Measurements from ENCODE around the gene USP44. TPM values are rescaled to one million over a fixed set of nuclear protein-coding genes. Genes with fewer than 3 reads are reported as not detected.

Gene USP44
- total RNA-seq, 1 donor from 2014 or later = 4.5 TPM

GRCh38 chr12:95557625-95558024 is 6.3 kb upstream of the USP44 start:
- intact Hi-C loops (cut with micrococcal nuclease) = no loop called here
- no peak overlapping the region for H3K4me3 Mint-ChIP-seq
- no peaks in the 10 kb centered on the region for H3K9me3 Mint-ChIP-seq
- DNase-seq = no peak
- no peak overlapping the region for H3K27ac Mint-ChIP-seq
- H3K36me3 Mint-ChIP-seq (ENCODE audit: low read depth) = no peaks in the 10 kb centered on the region
- peaks cover 15% of the 10 kb centered on the region for H3K4me1 Mint-ChIP-seq
- no peaks in the 10 kb centered on the region for H3K27me3 Mint-ChIP-seq

GRCh38 chr12:95554532-95555071 is 3.3 kb upstream of the USP44 start:
- no peak for DNase-seq
- Mint-ChIP-seq H3K4me1 (peaks cover 30% of the 10 kb centered on the region), H3K4me3 (no peak overlapping the region), H3K27ac (no peak overlapping the region), H3K27me3 (peaks cover under 1% of the 10 kb centered on the region), H3K36me3 (ENCODE audit: low read depth) (peaks cover under 1% of the 10 kb centered on the region), H3K9me3 (peaks cover under 1% of the 10 kb centered on the region)
- intact Hi-C loops (cut with micrococcal nuclease) = no loop called here

- intact Hi-C loops (cut with micrococcal nuclease) = no loop called here
- Mint-ChIP-seq H3K27ac (peak overlapping the region; percentile 71), H3K4me3 (peak overlapping the region; percentile 81), H3K36me3 (ENCODE audit: low read depth) (peaks cover 2% of the 10 kb centered on the region), H3K9me3 (peaks cover 7% of the 10 kb centered on the region), H3K4me1 (peaks cover 38% of the 10 kb centered on the region), H3K27me3 (peaks cover 6% of the 10 kb centered on the region)
- DNase-seq = no peak
Observed at GRCh38 chr12:95553197-95553943, 2.1 kb upstream of the USP44 start.

- no peak for DNase-seq
- Mint-ChIP-seq H3K27ac (peak overlapping the region; percentile 87), H3K4me3 (peak overlapping the region; percentile 81), H3K36me3 (ENCODE audit: low read depth) (peaks cover 2% of the 10 kb centered on the region), H3K9me3 (peaks cover 7% of the 10 kb centered on the region), H3K4me1 (peaks cover 44% of the 10 kb centered on the region), H3K27me3 (peaks cover 15% of the 10 kb centered on the region)
- intact Hi-C loops (cut with micrococcal nuclease) = no loop called here
Observed at GRCh38 chr12:95551913-95552516, 739 bp upstream of the USP44 start.

- peaks cover 2% of the 10 kb centered on the region for H3K36me3 Mint-ChIP-seq (ENCODE audit: low read depth)
- peaks cover 23% of the 10 kb centered on the region for H3K27me3 Mint-ChIP-seq
- peaks cover 7% of the 10 kb centered on the region for H3K9me3 Mint-ChIP-seq
- peak overlapping the region; percentile 89 for H3K4me3 Mint-ChIP-seq
- H3K4me1 Mint-ChIP-seq = peaks cover 49% of the 10 kb centered on the region
- intact Hi-C loops (cut with micrococcal nuclease) = loop anchor here (2.0 kb wide), 2 partner anchors 75 to 331 kb away; partner anchors contain the start of gene METAP2
- peak overlapping the region; percentile 79 for H3K27ac Mint-ChIP-seq
- no peak for DNase-seq
Observed at GRCh38 chr12:95549392-95550084, 1.7 kb downstream of the USP44 start.

- H3K9me3 Mint-ChIP-seq = peaks cover 7% of the 10 kb centered on the region
- intact Hi-C loops (cut with micrococcal nuclease) = loop anchor here (2.0 kb wide), 2 partner anchors 74 to 330 kb away; partner anchors contain the start of gene METAP2
- peaks cover 44% of the 10 kb centered on the region for H3K4me1 Mint-ChIP-seq
- peaks cover 23% of the 10 kb centered on the region for H3K27me3 Mint-ChIP-seq
- DNase-seq = peak; percentile 90
- H3K4me3 Mint-ChIP-seq = peak overlapping the region; percentile 89
- peak overlapping the region; percentile 79 for H3K27ac Mint-ChIP-seq
- peaks cover 2% of the 10 kb centered on the region for H3K36me3 Mint-ChIP-seq (ENCODE audit: low read depth)
Observed at GRCh38 chr12:95548539-95549391, 2.5 kb downstream of the USP44 start.

- DNase-seq = peak; percentile 79
- H3K4me3 Mint-ChIP-seq = peak overlapping the region; percentile 89
- intact Hi-C loops (cut with micrococcal nuclease) = loop anchor here (2.0 kb wide), 2 partner anchors 73 to 329 kb away; partner anchors contain the start of gene METAP2
- peaks cover 23% of the 10 kb centered on the region for H3K27me3 Mint-ChIP-seq
- peaks cover 39% of the 10 kb centered on the region for H3K4me1 Mint-ChIP-seq
- peak overlapping the region; percentile 78 for H3K27ac Mint-ChIP-seq
- peaks cover 7% of the 10 kb centered on the region for H3K9me3 Mint-ChIP-seq
- peaks cover 2% of the 10 kb centered on the region for H3K36me3 Mint-ChIP-seq (ENCODE audit: low read depth)
Observed at GRCh38 chr12:95548056-95548538, 3.2 kb downstream of the USP44 start.

- H3K27me3 Mint-ChIP-seq = peaks cover 23% of the 10 kb centered on the region
- H3K36me3 Mint-ChIP-seq (ENCODE audit: low read depth) = peaks cover 2% of the 10 kb centered on the region
- H3K27ac Mint-ChIP-seq = peak overlapping the region; percentile 78
- peaks cover 36% of the 10 kb centered on the region for H3K4me1 Mint-ChIP-seq
- H3K9me3 Mint-ChIP-seq = peaks cover 7% of the 10 kb centered on the region
- intact Hi-C loops (cut with micrococcal nuclease) = loop anchor here (2.0 kb wide), 2 partner anchors 73 to 329 kb away; partner anchors contain the start of gene METAP2
- H3K4me3 Mint-ChIP-seq = peak overlapping the region; percentile 89
- peak; percentile 57 for DNase-seq
Observed at GRCh38 chr12:95547522-95548055, 3.7 kb downstream of the USP44 start.

GRCh38 chr12:95546491-95546813 is 4.8 kb downstream of the USP44 start:
- Mint-ChIP-seq H3K9me3 (peaks cover 7% of the 10 kb centered on the region), H3K4me3 (no peak overlapping the region), H3K27me3 (peaks cover 23% of the 10 kb centered on the region), H3K4me1 (peaks cover 30% of the 10 kb centered on the region), H3K27ac (no peak overlapping the region), H3K36me3 (ENCODE audit: low read depth) (peaks cover 2% of the 10 kb centered on the region)
- DNase-seq = no peak
- intact Hi-C loops (cut with micrococcal nuclease) = no loop called here

- Mint-ChIP-seq H3K27ac (no peak overlapping the region), H3K4me1 (peaks cover 25% of the 10 kb centered on the region), H3K9me3 (peaks cover 7% of the 10 kb centered on the region), H3K4me3 (no peak overlapping the region), H3K27me3 (peaks cover 23% of the 10 kb centered on the region), H3K36me3 (ENCODE audit: low read depth) (peaks cover 2% of the 10 kb centered on the region)
- intact Hi-C loops (cut with micrococcal nuclease) = no loop called here
- no peak for DNase-seq
Observed at GRCh38 chr12:95545731-95546490, 5.4 kb downstream of the USP44 start.

- H3K36me3 Mint-ChIP-seq (ENCODE audit: low read depth) = peaks cover 2% of the 10 kb centered on the region
- H3K4me1 Mint-ChIP-seq = peaks cover 22% of the 10 kb centered on the region
- H3K4me3 Mint-ChIP-seq = no peak overlapping the region
- H3K27ac Mint-ChIP-seq = no peak overlapping the region
- peaks cover 7% of the 10 kb centered on the region for H3K9me3 Mint-ChIP-seq
- DNase-seq = no peak
- intact Hi-C loops (cut with micrococcal nuclease) = no loop called here
- H3K27me3 Mint-ChIP-seq = peaks cover 23% of the 10 kb centered on the region
Observed at GRCh38 chr12:95545303-95545702, 6.0 kb downstream of the USP44 start.

- peaks cover 22% of the 10 kb centered on the region for H3K4me1 Mint-ChIP-seq
- H3K4me3 Mint-ChIP-seq = no peak overlapping the region
- peaks cover 2% of the 10 kb centered on the region for H3K36me3 Mint-ChIP-seq (ENCODE audit: low read depth)
- intact Hi-C loops (cut with micrococcal nuclease) = no loop called here
- peaks cover 7% of the 10 kb centered on the region for H3K9me3 Mint-ChIP-seq
- DNase-seq = no peak
- H3K27me3 Mint-ChIP-seq = peaks cover 23% of the 10 kb centered on the region
- H3K27ac Mint-ChIP-seq = no peak overlapping the region
Observed at GRCh38 chr12:95544756-95545155, 6.5 kb downstream of the USP44 start.
